ENCODE measurements around the gene PTTG1. TPM values are rescaled to one million over a fixed set of nuclear protein-coding genes. Genes with fewer than 3 reads are reported as not detected.

PTTG1 gene
- total and polyA plus RNA-seq, 2 of the 8 experiments (the other 6 are each of a cell fraction or from before 2014, with no cell fraction given): 240 to 478 TPM

DNA sequence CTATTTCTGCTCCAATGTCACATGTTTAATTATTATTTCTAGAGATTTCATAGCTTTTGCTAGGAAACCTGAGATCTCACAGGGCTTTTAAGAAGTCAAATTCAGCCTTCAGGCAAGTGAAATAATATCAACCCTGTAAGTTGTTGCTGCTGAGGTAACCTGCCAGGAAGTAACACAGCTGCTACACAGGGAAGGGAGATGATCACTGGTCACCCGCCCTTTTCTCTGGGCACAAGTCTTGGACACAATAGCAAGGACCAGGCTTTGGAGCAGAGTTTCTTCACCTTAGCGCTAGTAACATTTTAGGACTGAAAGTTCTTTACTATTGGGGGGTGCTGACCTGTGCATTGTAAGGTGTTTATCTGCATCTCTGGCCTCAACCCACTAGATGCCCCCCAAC lies 50.1 kb downstream of the PTTG1 start:
- H3K4me2 ChIP-seq (ENCODE audit: insufficient read depth in 1 of 2, low read depth in 2 of 2, low read length in 2 of 2): no peak overlapping the region
- 83% methylated on average over 2 of the region's 2 CpGs; no CpG with 5 or more reads in 1 of the 2 experiments for WGBS, 2 experiments (ENCODE audit: extremely low coverage in 1 of 2, insufficient coverage in 1 of 2, insufficient read length in 1 of 2, insufficient replicate concordance in 2 of 2, low coverage in 1 of 2, low lambda C conversion rate in 2 of 2, missing lambda C conversion rate in 1 of 2)
- H4K5ac ChIP-seq (ENCODE audit: insufficient read length, low read depth, low read length): no peak overlapping the region
- DNase-seq (ENCODE audit: low read depth in 1 of 2, low spot score in 2 of 2) (no peak), FAIRE-seq (no peak)
- no peak overlapping the region for H2BK20ac ChIP-seq (ENCODE audit: low read length)
- H3K79me2 ChIP-seq (ENCODE audit: control insufficient read depth in 1 of 2, insufficient read depth in 2 of 2, low read length in 2 of 2): no peaks in the 10 kb centered on the region
- H3K4ac ChIP-seq (replicated peaks; ENCODE audit: insufficient read length, low read depth, low read length): no peak overlapping the region
- no peaks in the 10 kb centered on the region for H3K36me3 ChIP-seq (ENCODE audit: control insufficient read depth in 2 of 4, insufficient read depth in 4 of 4, low read length in 3 of 4)
- H3K27ac ChIP-seq (ENCODE audit: low read depth, low read length): no peak overlapping the region
- CTCF ChIA-PET (ENCODE audit: partially characterized antibody): interaction anchor here (0.9 kb wide), 1 partner anchor 33 kb away, joined by 4 read pairs; no protein-coding TSS in a partner anchor
- H2AFZ ChIP-seq (ENCODE audit: low read length): no peak overlapping the region
- H2AK5ac ChIP-seq (ENCODE audit: low read depth, low read length): no peak overlapping the region
- H3K4me1 ChIP-seq (replicated peaks in 1 of 4; ENCODE audit: control insufficient read depth in 3 of 4, insufficient read depth in 4 of 4, low read length in 3 of 4): peaks cover 0 to 6% (median 3%) of the 10 kb centered on the region in 4 experiments; a peak in 5 of 7 replicates
- no peak overlapping the region for H3K18ac ChIP-seq (ENCODE audit: extremely low read depth, low read length)
- POLR2A ChIA-PET (ENCODE audit: partially characterized antibody): no interaction called here
- H2BK120ac ChIP-seq (replicated peaks; ENCODE audit: low read depth, low read length): no peak overlapping the region
- H3K14ac ChIP-seq (ENCODE audit: insufficient read length): no peak overlapping the region
- no peak overlapping the region for H2BK15ac ChIP-seq (ENCODE audit: low read length)
- H2BK12ac ChIP-seq (ENCODE audit: low read depth, low read length): no peak overlapping the region
- H3K23ac ChIP-seq (ENCODE audit: insufficient read length): no peak overlapping the region
- no peak overlapping the region for H2BK5ac ChIP-seq (ENCODE audit: low read depth, low read length)
- H4K8ac ChIP-seq (ENCODE audit: extremely low read depth, insufficient read depth, low read length): no peak overlapping the region
- H3K4me3 ChIP-seq (ENCODE audit: extremely low read depth in 1 of 4, insufficient read depth in 2 of 4, low read depth in 3 of 4, low read length in 4 of 4): no peak overlapping the region
- H3K9ac ChIP-seq (replicated peaks in 1 of 4; ENCODE audit: extremely low read depth in 1 of 4, low read depth in 3 of 4, low read length in 3 of 4): no peak overlapping the region
- H3K9me3 ChIP-seq (ENCODE audit: insufficient read depth in 2 of 2, low read depth in 1 of 2, low read length in 1 of 2): no peaks in the 10 kb centered on the region
- no peaks in the 10 kb centered on the region for H3K79me1 ChIP-seq (ENCODE audit: low read depth, low read length)
- H3K56ac ChIP-seq (replicated peaks; ENCODE audit: insufficient read length, low read depth, low read length): no peak overlapping the region
- H3K23me2 ChIP-seq (ENCODE audit: low read depth, low read length): no peaks in the 10 kb centered on the region
- H4K91ac ChIP-seq (replicated peaks; ENCODE audit: insufficient read length, low read length): no peak overlapping the region
- no peaks in the 10 kb centered on the region for H4K20me1 ChIP-seq (replicated peaks in 1 of 2; ENCODE audit: control insufficient read depth in 1 of 2, insufficient read depth in 2 of 2, low read length in 2 of 2)
- no peaks in the 10 kb centered on the region for H3K27me3 ChIP-seq (replicated peaks in 1 of 4; ENCODE audit: control insufficient read depth in 3 of 4, extremely low read depth in 1 of 4, insufficient read depth in 3 of 4, low read length in 3 of 4)
- TF ChIP-seq HDAC2 (IDR thresholded peaks at IDR 0.05; ENCODE audit: borderline replicate concordance in 1 of 2, low read depth in 2 of 2, low read length in 2 of 2) (no peak), PHF8 (conservative IDR thresholded peaks at IDR 0.05; ENCODE audit: low read depth, low read length) (no peak), SP4 (IDR thresholded peaks at IDR 0.05; ENCODE audit: low read length) (no peak), GTF2F1 (IDR thresholded peaks at IDR 0.05; ENCODE audit: borderline replicate concordance, low read depth, low read length) (no peak), BCL11A (IDR thresholded peaks at IDR 0.05; ENCODE audit: low read depth in 2 of 2, low read length in 2 of 2) (no peak), RAD21 (IDR thresholded peaks at IDR 0.05 in 1 of 2, conservative IDR thresholded peaks at IDR 0.05 in 1 of 2; ENCODE audit: low read depth in 2 of 2, low read length in 2 of 2) (no peak), KDM1A (IDR thresholded peaks at IDR 0.05; ENCODE audit: borderline replicate concordance, low read length) (no peak)
- TF ChIP-seq, protein P1, sequence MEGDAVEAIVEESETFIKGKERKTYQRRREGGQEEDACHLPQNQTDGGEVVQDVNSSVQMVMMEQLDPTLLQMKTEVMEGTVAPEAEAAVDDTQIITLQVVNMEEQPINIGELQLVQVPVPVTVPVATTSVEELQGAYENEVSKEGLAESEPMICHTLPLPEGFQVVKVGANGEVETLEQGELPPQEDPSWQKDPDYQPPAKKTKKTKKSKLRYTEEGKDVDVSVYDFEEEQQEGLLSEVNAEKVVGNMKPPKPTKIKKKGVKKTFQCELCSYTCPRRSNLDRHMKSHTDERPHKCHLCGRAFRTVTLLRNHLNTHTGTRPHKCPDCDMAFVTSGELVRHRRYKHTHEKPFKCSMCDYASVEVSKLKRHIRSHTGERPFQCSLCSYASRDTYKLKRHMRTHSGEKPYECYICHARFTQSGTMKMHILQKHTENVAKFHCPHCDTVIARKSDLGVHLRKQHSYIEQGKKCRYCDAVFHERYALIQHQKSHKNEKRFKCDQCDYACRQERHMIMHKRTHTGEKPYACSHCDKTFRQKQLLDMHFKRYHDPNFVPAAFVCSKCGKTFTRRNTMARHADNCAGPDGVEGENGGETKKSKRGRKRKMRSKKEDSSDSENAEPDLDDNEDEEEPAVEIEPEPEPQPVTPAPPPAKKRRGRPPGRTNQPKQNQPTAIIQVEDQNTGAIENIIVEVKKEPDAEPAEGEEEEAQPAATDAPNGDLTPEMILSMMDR (IDR thresholded peaks at IDR 0.05; ENCODE audit: control extremely low read depth in 1 of 3, insufficient read depth in 1 of 3, low read depth in 1 of 3, low read length in 3 of 3): no peak
- TF ChIP-seq, protein P2, sequence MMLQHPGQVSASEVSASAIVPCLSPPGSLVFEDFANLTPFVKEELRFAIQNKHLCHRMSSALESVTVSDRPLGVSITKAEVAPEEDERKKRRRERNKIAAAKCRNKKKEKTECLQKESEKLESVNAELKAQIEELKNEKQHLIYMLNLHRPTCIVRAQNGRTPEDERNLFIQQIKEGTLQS (IDR thresholded peaks at IDR 0.05; ENCODE audit: insufficient read depth, low read depth, low read length): no peak
- TF ChIP-seq, protein P3, sequence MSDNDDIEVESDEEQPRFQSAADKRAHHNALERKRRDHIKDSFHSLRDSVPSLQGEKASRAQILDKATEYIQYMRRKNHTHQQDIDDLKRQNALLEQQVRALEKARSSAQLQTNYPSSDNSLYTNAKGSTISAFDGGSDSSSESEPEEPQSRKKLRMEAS (IDR thresholded peaks at IDR 0.05): no peak
